Body of pancreas (tissue), 4 donors: Measurements from ENCODE around the gene BMERB1.
"Not testable (repeated sequence)": the region's sequence is repeated elsewhere in the genome, so short reads cannot be mapped to it uniquely, and the experiment has no call there.

ENCODE experiments used
- CTCF ChIP-seq, 7 experiments: fragments of 450-650 bp in 4 of 7; fragments of 200-600 bp in 3 of 7; sonication (generic) in 3 of 7; IDR thresholded peaks; one replicate each; pipeline ENCODE4 v1.5.1; 2016 to 2019; ENCODE audit warnings: antibody characterized with exemption in 7 of 7
- POLR2A ChIP-seq, 3 donors: fragments of 450-650 bp; IDR thresholded peaks; one replicate each; pipeline ENCODE4 v1.6.1; 2016; ENCODE audit warnings: antibody characterized with exemption in 3 of 3, mild to moderate bottlenecking in 2 of 3

- not testable (repeated sequence) for TF ChIP-seq CTCF, POLR2A (IDR thresholded peaks at IDR 0.05)
These were observed 46.3 kb upstream of the BMERB1 start for GRCh38 chr16:15388060-15388459.
